B cell (primary cell): Measurements from ENCODE around the gene ZNF516. TPM values are rescaled to one million over a fixed set of nuclear protein-coding genes. Genes with fewer than 3 reads are reported as not detected.

Source experiments
- ATAC-seq: fragments of 200-7000 bp; cut with Tn5 transposase; one replicate; pipeline ENCODE4 v1.10.0; 2021; ENCODE audit warnings: low read depth, mild to moderate bottlenecking, moderate number of reproducible peaks, moderate library complexity
- CTCF ChIA-PET: fragments of 350-600 bp; sonication (Branson Sonifier 250); formaldehyde crosslinking; loops from one replicate; lab custom pipeline; 2021; ENCODE audit warnings: antibody characterized with exemption, inconsistent platforms; lab: Charles Lee
- POLR2A ChIA-PET: fragments of 350-600 bp; sonication (Branson Sonifier 250); formaldehyde crosslinking; loops from one replicate; lab custom pipeline; 2021; ENCODE audit warnings: antibody characterized with exemption; lab: Charles Lee
- DNase-seq: peaks from one replicate; pipeline ENCODE4 v3.0.0; 2013
- H2AFZ ChIP-seq: 2 replicates; pipeline ENCODE4 v1.6.1; 2012; ENCODE audit warnings: mild to moderate bottlenecking, low read depth, low read length; ENCODE audit not compliant: insufficient read depth, poor library complexity, severe bottlenecking
- H3K27ac ChIP-seq, 2 donors: 1 replicate in 1 of 2; 2 replicates in 1 of 2; pipeline ENCODE4 v1.5.1; 2012 to 2013; ENCODE audit warnings: low read length in 2 of 2, mild to moderate bottlenecking in 2 of 2, moderate library complexity in 1 of 2
- H3K27me3 ChIP-seq, 4 experiments: fragments of 200-600 bp in 1 of 4; sonication (generic) in 1 of 4; replicated peaks in 1 of 4; 1 replicate in 2 of 4; 2 replicates in 2 of 4; pipeline versions ENCODE4 v1.6.1 to v1.7.0; 2013 to 2016; ENCODE audit warnings: low read length in 3 of 4, mild to moderate bottlenecking in 2 of 4, mixed read lengths in 1 of 4, moderate library complexity in 1 of 4; ENCODE audit not compliant: insufficient read depth in 4 of 4, control insufficient read depth in 3 of 4; ENCODE audit errors: control extremely low read depth in 1 of 4
- H3K36me3 ChIP-seq, 2 experiments: replicated peaks in 1 of 2; 1 replicate in 1 of 2; 2 replicates in 1 of 2; pipeline versions ENCODE4 v1.6.1 to v1.7.1; 2013; ENCODE audit warnings: low read length in 1 of 2; ENCODE audit not compliant: insufficient read depth in 2 of 2, control insufficient read depth in 1 of 2; ENCODE audit errors: control extremely low read depth in 1 of 2, extremely low read depth in 1 of 2
- H3K4me1 ChIP-seq, 2 donors: fragments of 200-600 bp in 1 of 2; sonication (generic) in 1 of 2; 1 replicate in 1 of 2; 2 replicates in 1 of 2; pipeline versions ENCODE4 v1.5.1 to v1.6.1; 2013 to 2017; ENCODE audit warnings: low read length in 2 of 2; ENCODE audit not compliant: control insufficient read depth in 2 of 2, insufficient read depth in 2 of 2
- H3K4me2 ChIP-seq: replicated peaks from 2 replicates; pipeline ENCODE3; 2012; ENCODE audit warnings: mild to moderate bottlenecking, low read depth, low read length; ENCODE audit not compliant: poor library complexity, severe bottlenecking
- H3K4me3 ChIP-seq, 5 experiments: fragments of 200-600 bp in 1 of 5; sonication (generic) in 1 of 5; 1 replicate in 3 of 5; 2 replicates in 2 of 5; pipeline versions ENCODE4 v1.5.1 to v1.7.0; 2011 to 2016; ENCODE audit warnings: low read length in 4 of 5, mild to moderate bottlenecking in 4 of 5, low read depth in 2 of 5, control low read depth in 1 of 5, moderate library complexity in 1 of 5; ENCODE audit not compliant: insufficient read depth in 1 of 5; ENCODE audit errors: control extremely low read depth in 1 of 5, extremely low read depth in 1 of 5
- H3K79me2 ChIP-seq: fragments of 200-600 bp; sonication (generic); one replicate; pipeline ENCODE4 v1.6.0; 2016; ENCODE audit warnings: low read length; ENCODE audit not compliant: control insufficient read depth, insufficient read depth
- H3K9ac ChIP-seq: fragments of 200-600 bp; sonication (generic); 2 replicates; pipeline ENCODE4 v1.6.1; 2017; ENCODE audit warnings: mild to moderate bottlenecking, low read length, moderate library complexity
- H3K9me3 ChIP-seq, 3 donors: one replicate each; pipeline versions ENCODE4 v1.6.1 to v1.7.1; 2013; ENCODE audit warnings: low read length in 2 of 3; ENCODE audit not compliant: control insufficient read depth in 2 of 3, insufficient read depth in 1 of 3; ENCODE audit errors: control extremely low read depth in 1 of 3
- H4K20me1 ChIP-seq: 2 replicates; pipeline ENCODE4 v1.6.0; 2012; ENCODE audit warnings: mild to moderate bottlenecking, low read length; ENCODE audit not compliant: insufficient read depth, control insufficient read depth, poor library complexity, severe bottlenecking
- H3K27ac Mint-ChIP-seq: one replicate; pipeline ENCODE4 v1.8.0; 2021; ENCODE audit warnings: mixed read lengths
- H3K27me3 Mint-ChIP-seq: one replicate; pipeline ENCODE4 v1.8.0; 2021; ENCODE audit warnings: mixed read lengths
- H3K4me1 Mint-ChIP-seq: one replicate; pipeline ENCODE4 v1.8.0; 2021; ENCODE audit warnings: mixed read lengths
- H3K4me3 Mint-ChIP-seq: one replicate; pipeline ENCODE4 v1.8.0; 2021; ENCODE audit warnings: mixed read lengths
- H3K9me3 Mint-ChIP-seq: one replicate; pipeline ENCODE4 v1.8.0; 2022; ENCODE audit warnings: mixed read lengths; ENCODE audit not compliant: insufficient read depth
- CTCF ChIP-seq: fragments of 200-600 bp; IDR thresholded peaks from one replicate; pipeline ENCODE4 v1.8.0; 2022; ENCODE audit warnings: antibody characterized with exemption, mild to moderate bottlenecking
- EZH2 ChIP-seq: IDR thresholded peaks from 2 replicates; pipeline ENCODE4 v1.6.1; 2012; ENCODE audit warnings: borderline replicate concordance, low read depth, mild to moderate bottlenecking, moderate library complexity, low read length; ENCODE audit not compliant: insufficient read depth, poor library complexity, severe bottlenecking
- WGBS: methylation state at CpG from one replicate; pipeline ENCODE4 v1.1.5; 2013; ENCODE audit warnings: missing lambda C conversion rate; ENCODE audit not compliant: insufficient coverage; 5-methylcytosine and 5-hydroxymethylcytosine counted together
- intact Hi-C: fragments of 100-400 bp; cut with micrococcal nuclease; formaldehyde crosslinking; loops from one replicate; pipeline ENCODE4 v1.10.0; 2022
- polyA plus RNA-seq: library from polyadenylated mRNA; depleted of rRNA; stranded (reverse); fragments of >200 nt; gene quantifications from 2 replicates; pipeline ENCODE4 v1.2.3, GENCODE V29; 2012
- total RNA-seq, 2 donors: library from RNA; stranded (reverse); fragments of 120-200 nt in 1 of 2; gene quantifications; 1 replicate in 1 of 2; 2 replicates in 1 of 2; pipeline versions ENCODE4 v1.2.3 to v1.2.4, GENCODE V29; 2013 to 2022

ZNF516 gene
- total and polyA plus RNA-seq, 2 donors (not counting 1 experiment from before 2014, with no cell fraction given) = 6.7 to 27.1 TPM

DNA sequence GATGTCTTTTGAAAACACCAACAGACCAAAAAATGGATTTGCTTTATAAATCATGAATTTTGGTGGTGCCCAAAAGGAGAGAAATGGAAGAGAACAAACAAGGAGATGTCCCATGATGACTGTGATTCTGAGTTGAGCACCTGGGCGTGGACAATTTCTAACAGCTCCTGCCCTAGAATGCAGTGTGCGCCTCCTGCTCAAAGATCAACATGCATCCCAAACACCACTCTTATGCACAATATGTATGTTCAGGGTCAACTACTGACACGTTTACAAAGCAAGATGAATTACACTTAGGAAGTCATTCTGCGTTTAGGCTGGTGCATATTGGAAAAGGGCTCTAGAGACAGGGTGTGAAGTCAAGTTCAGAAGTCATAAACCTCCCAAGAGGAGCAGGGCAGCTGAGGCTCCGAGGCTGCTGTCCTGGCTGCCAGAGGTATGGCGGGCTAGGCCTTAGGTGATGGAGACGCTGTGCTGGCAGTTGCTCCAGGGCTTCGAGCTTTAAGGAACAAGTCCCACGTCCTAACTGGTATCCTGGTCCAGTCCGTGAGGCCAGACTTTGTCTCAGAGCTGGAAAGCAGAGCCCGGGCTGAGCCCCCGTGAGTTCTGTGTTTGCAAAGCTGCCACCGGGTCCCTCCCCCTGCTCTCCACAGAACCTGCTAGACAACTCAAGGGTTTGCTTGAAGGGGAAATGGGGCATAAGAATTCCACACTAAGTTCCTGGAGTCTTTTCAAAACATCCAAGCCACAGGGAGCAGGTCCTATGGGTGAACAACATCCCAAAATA is 74.0 kb downstream of the ZNF516 start:
- Mint-ChIP-seq H3K27ac (no peak overlapping the region), H3K27me3 (no peaks in the 10 kb centered on the region), H3K4me3 (no peak overlapping the region), H3K9me3 (no peaks in the 10 kb centered on the region), H3K4me1 (no peaks in the 10 kb centered on the region)
- 92% methylated on average over 9 of the region's 13 CpGs for WGBS
- DNase-seq (no peak), ATAC-seq (no peak)
- H3K4me1 ChIP-seq = no peaks in the 10 kb centered on the region
- no peak overlapping the region for H3K4me3 ChIP-seq
- peaks cover 3 to 5% of the 10 kb centered on the region in 2 experiments for H3K36me3 ChIP-seq
- H2AFZ ChIP-seq = no peak overlapping the region
- no peak overlapping the region for H3K27ac ChIP-seq
- H4K20me1 ChIP-seq = peaks cover 41% of the 10 kb centered on the region
- no peaks in the 10 kb centered on the region for H3K9me3 ChIP-seq
- ChIA-PET POLR2A (no interaction called here), CTCF (no interaction called here)
- peaks cover 55% of the 10 kb centered on the region for H3K79me2 ChIP-seq
- no peak overlapping the region for H3K4me2 ChIP-seq
- H3K27me3 ChIP-seq = no peaks in the 10 kb centered on the region
- TF ChIP-seq EZH2 = no peak
- no peak for TF ChIP-seq CTCF
- H3K9ac ChIP-seq = no peak overlapping the region
- intact Hi-C loops = no loop called here

GRCh38 chr18:76419811-76420210 is 75.2 kb downstream of the ZNF516 start:
- DNase-seq = no peak

More at GRCh38 chr18:76419811-76420210, 75.2 kb downstream of the ZNF516 start:
- POLR2A ChIA-PET = no interaction called here
- Histone ChIP-seq H3K27ac (no peak overlapping the region), H3K4me1 (no peaks in the 10 kb centered on the region), H3K4me3 (no peak overlapping the region), H3K4me2 (no peak overlapping the region), H3K36me3 (peaks cover 3 to 5% of the 10 kb centered on the region in 2 experiments), H3K79me2 (peaks cover 50% of the 10 kb centered on the region), H3K9me3 (no peaks in the 10 kb centered on the region), H3K27me3 (no peaks in the 10 kb centered on the region), H2AFZ (no peak overlapping the region), H4K20me1 (peaks cover 41% of the 10 kb centered on the region), H3K9ac (no peak overlapping the region)
- TF ChIP-seq EZH2 (no peak), CTCF (no peak)
- no peak for ATAC-seq
- Mint-ChIP-seq H3K27me3 (no peaks in the 10 kb centered on the region), H3K4me1 (no peaks in the 10 kb centered on the region), H3K27ac (no peak overlapping the region), H3K9me3 (no peaks in the 10 kb centered on the region), H3K4me3 (no peak overlapping the region)
- WGBS = 79% methylated on average over 3 of the region's 3 CpGs
- CTCF ChIA-PET = no interaction called here
- intact Hi-C loops = no loop called here
